ENCODE data around the gene TMED10.

DNA sequence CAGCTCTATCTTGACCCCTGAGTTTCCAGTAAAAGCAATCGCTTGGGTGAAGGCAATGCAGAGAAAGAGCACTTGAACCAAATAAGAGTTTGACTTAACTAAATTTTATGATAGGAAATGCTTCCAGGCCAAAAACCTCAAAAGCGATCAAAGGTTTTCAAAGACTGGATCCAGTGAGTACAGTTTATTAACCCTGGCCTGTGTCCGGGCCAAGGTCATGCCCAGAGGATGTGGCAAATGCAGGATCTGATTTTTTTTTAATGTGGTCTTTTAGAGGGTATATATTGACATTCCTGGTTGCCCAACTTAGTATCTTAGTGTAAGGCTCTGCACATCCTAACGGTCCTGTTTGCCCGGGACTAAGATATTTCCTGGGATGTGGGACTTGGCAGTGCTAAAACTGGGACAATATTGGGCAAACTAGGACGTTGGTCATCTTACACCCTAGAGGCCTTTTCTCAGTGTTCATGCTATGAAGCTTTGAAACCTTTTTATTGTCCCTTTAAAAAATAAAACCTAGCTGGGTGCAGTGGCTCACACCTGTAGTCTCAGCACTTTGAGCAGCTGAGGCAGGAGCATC is 40.1 kb upstream of the TMED10 start:
- TF ChIP-seq, protein P1, sequence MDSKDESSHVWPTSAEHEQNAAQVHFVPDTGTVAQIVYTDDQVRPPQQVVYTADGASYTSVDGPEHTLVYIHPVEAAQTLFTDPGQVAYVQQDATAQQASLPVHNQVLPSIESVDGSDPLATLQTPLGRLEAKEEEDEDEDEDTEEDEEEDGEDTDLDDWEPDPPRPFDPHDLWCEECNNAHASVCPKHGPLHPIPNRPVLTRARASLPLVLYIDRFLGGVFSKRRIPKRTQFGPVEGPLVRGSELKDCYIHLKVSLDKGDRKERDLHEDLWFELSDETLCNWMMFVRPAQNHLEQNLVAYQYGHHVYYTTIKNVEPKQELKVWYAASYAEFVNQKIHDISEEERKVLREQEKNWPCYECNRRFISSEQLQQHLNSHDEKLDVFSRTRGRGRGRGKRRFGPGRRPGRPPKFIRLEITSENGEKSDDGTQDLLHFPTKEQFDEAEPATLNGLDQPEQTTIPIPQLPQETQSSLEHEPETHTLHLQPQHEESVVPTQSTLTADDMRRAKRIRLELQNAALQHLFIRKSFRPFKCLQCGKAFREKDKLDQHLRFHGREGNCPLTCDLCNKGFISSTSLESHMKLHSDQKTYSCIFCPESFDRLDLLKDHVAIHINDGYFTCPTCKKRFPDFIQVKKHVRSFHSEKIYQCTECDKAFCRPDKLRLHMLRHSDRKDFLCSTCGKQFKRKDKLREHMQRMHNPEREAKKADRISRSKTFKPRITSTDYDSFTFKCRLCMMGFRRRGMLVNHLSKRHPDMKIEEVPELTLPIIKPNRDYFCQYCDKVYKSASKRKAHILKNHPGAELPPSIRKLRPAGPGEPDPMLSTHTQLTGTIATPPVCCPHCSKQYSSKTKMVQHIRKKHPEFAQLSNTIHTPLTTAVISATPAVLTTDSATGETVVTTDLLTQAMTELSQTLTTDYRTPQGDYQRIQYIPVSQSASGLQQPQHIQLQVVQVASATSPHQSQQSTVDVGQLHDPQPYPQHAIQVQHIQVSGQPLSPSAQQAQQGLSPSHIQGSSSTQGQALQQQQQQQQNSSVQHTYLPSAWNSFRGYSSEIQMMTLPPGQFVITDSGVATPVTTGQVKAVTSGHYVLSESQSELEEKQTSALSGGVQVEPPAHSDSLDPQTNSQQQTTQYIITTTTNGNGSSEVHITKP (tag by site-specific recombination; IDR thresholded peaks at IDR 0.05) = no peak
- TF ChIP-seq, protein P2, sequence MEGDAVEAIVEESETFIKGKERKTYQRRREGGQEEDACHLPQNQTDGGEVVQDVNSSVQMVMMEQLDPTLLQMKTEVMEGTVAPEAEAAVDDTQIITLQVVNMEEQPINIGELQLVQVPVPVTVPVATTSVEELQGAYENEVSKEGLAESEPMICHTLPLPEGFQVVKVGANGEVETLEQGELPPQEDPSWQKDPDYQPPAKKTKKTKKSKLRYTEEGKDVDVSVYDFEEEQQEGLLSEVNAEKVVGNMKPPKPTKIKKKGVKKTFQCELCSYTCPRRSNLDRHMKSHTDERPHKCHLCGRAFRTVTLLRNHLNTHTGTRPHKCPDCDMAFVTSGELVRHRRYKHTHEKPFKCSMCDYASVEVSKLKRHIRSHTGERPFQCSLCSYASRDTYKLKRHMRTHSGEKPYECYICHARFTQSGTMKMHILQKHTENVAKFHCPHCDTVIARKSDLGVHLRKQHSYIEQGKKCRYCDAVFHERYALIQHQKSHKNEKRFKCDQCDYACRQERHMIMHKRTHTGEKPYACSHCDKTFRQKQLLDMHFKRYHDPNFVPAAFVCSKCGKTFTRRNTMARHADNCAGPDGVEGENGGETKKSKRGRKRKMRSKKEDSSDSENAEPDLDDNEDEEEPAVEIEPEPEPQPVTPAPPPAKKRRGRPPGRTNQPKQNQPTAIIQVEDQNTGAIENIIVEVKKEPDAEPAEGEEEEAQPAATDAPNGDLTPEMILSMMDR (tag by site-specific recombination; IDR thresholded peaks at IDR 0.05) = no peak
- no peak for TF ChIP-seq ZNF768 (tag by site-specific recombination; IDR thresholded peaks at IDR 0.05)
- TF ChIP-seq KLF9 (tag by site-specific recombination; IDR thresholded peaks at IDR 0.05; ENCODE audit: low read depth) = no peak
- TF ChIP-seq ZBTB1 (tag by site-specific recombination; IDR thresholded peaks at IDR 0.05) = no peak
- no peak for TF ChIP-seq OVOL3 (tag by site-specific recombination; IDR thresholded peaks at IDR 0.05)
- TF ChIP-seq YY1 (tag by site-specific recombination; IDR thresholded peaks at IDR 0.05) = no peak
- TF ChIP-seq GLI4 (tag by site-specific recombination; IDR thresholded peaks at IDR 0.05) = no peak
- TF ChIP-seq ZNF214 (tag by site-specific recombination; IDR thresholded peaks at IDR 0.05; ENCODE audit: borderline replicate concordance) = no peak
- TF ChIP-seq ZNF350 (tag by site-specific recombination; IDR thresholded peaks at IDR 0.05) = no peak
